GM12891 (cell line): Measurements from ENCODE around the gene CYB5R3.
A peak's percentile ranks its signal among the peaks of the same experiment; 100 is the strongest.

Experiments used
- DNase-seq: peaks from one replicate; pipeline ENCODE4 v3.0.0; 2011; ENCODE audit warnings: low spot score; ENCODE audit not compliant: insufficient read length
- FAIRE-seq: peaks from 2 replicates; lab custom pipeline; 2011; peaks lifted over from hg19 to GRCh38; lab: Jason Lieb, UNC
- PAX5 ChIP-seq: IDR thresholded peaks from 2 replicates; pipeline ENCODE4 v1.6.1; 2011; ENCODE audit warnings: low read length, moderate library complexity, mild to moderate bottlenecking; ENCODE audit not compliant: insufficient read depth, severe bottlenecking
- POLR2A ChIP-seq: IDR thresholded peaks from 2 replicates; pipeline ENCODE4 v1.6.1; 2011; ENCODE audit warnings: low read depth, low read length, control low read depth
- POLR2AphosphoS5 ChIP-seq: IDR thresholded peaks from 2 replicates; pipeline ENCODE4 v1.6.1; 2011; ENCODE audit warnings: low read depth, low read length, control low read depth
- POU2F2 ChIP-seq: IDR thresholded peaks from 2 replicates; pipeline ENCODE4 v1.6.1; 2011; ENCODE audit warnings: low read depth, mild to moderate bottlenecking, control low read depth, low read length, moderate library complexity
- SPI1 ChIP-seq: IDR thresholded peaks from 2 replicates; pipeline ENCODE4 v1.6.1; 2011; ENCODE audit warnings: low read depth, low read length, control low read depth
- TAF1 ChIP-seq: IDR thresholded peaks from 2 replicates; pipeline ENCODE4 v1.6.1; 2011; ENCODE audit warnings: low read depth, low read length, control low read depth

The CYB5R3 gene

DNA sequence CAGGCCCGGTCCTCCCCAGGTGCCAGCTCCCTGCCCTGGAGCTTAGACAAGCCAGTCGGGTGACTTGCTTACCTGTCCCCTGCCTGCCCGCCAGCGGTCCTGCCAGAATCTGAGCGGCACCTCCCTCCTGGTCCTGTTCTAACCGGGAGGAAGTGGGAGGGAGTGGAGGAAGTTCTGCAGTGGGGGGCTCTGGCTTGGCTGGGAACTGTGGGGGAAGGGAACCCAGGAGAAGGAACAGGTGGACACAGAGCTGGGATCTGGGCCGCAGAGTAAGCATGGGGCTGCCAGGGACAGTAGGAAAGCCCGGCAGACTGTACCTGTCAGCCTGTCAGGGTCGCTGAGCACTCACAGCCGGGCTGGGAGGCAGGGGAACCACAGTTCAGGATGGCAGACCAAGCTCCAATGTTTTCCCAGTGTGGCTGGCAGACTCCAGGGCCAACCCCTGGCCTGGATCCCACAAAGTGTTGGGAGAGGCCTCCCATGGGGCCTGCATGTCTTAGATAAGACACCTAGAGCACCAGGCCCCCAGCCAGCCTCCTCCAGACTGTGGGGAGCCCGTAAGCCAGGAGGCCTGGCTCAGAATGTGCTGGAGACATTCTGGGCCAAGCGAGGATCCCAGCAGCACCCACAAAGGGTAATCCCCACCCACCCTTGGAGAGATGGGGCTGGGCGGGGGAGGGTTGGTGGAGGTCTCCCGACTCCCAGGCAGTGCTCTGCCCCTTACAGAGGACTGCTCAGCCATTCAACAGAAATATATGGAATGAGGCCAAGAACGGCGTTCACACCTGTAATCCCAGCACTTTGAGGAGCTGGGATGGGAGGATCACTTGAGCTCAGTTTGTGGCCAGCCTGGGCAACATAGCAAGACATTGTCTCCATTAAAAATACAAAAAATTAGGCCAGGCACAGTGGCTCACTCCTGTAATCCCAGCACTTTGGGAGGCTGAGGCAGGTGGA, 2.3 kb downstream of the CYB5R3 start:
- TF ChIP-seq SPI1 (no peak), POLR2A (no peak), POU2F2 (no peak), TAF1 (no peak), POLR2AphosphoS5 (no peak), PAX5 (no peak)
- FAIRE-seq (no peak), DNase-seq (peak; percentile 21)

DNA sequence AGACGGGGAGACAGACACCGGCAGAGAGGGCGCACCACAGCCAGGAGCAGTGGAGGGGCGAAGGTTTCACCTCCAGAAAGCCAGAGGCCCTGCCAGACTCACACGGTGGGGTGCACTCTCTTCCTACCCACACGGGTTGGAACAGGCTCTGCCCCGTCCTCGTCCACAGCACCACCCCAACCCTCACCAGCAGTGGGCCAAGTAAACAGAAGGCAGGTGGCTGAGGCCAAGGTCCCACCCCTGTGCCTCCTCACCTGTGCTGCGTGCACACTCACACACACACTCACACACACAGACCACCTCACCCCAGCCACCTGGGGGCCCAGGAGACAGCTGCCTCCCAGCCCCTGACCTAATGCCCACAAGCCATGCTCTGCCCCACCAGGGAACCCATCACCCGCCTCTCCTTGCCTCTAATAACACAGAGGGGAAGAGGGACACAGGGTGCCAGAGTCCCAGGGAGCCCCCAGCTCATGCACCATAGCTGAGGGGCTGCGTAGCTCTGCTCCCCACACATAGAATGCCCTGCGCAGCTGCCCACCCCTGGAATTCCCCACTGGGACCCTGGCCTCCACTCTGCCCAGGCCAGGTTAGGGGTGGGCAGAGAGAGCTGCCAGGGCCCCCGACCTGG, 3.1 kb downstream of the CYB5R3 start:
- peak; percentile 45 for FAIRE-seq

DNA sequence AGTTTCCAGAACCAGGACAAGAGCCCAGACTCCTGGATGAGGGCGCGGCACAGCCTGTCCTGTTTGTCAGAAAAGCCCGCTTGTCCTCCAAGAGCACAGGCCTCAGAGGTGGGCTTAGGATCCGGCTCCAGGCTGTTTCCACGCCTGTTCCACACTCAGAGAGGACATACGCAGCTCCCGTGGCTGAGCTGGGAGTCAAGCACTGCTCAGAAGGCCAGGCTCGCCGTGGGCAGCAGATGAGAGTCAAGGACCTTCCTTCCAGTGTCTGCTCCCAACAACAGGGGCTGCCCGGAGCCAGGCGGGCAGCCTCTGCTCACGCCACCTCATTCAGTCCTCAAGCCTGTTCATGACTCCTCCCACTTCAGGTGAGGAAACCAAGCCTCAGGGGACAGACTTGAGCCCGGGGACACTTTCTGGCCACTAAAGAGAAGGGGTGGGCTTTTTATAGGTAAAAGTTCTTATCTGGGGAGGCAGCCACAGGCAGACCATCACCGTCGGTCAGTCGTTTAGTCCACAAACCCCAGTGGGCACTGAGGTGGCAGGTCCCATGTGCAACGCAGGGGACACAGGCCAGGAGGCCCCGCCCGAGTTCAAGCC, 3.8 kb downstream of the CYB5R3 start:
- TF ChIP-seq SPI1 = no peak
- TF ChIP-seq POLR2AphosphoS5 = no peak
- no peak for TF ChIP-seq POLR2A
- TF ChIP-seq TAF1 = no peak
- TF ChIP-seq POU2F2 = no peak
- FAIRE-seq (no peak), DNase-seq (no peak)

More for the DNA sequence above, 3.1 kb downstream of the CYB5R3 start:
- TF ChIP-seq PAX5 (no peak), POLR2A (no peak), TAF1 (no peak), POLR2AphosphoS5 (no peak), SPI1 (no peak), POU2F2 (no peak)
- DNase-seq = no peak

- TF ChIP-seq POLR2AphosphoS5 (no peak), PAX5 (no peak), POU2F2 (no peak), SPI1 (no peak), TAF1 (no peak)
- DNase-seq (no peak), FAIRE-seq (peak; percentile 55)
Observed at GRCh38 chr22:42644422-42645340, 4.5 kb downstream of the CYB5R3 start.

DNA sequence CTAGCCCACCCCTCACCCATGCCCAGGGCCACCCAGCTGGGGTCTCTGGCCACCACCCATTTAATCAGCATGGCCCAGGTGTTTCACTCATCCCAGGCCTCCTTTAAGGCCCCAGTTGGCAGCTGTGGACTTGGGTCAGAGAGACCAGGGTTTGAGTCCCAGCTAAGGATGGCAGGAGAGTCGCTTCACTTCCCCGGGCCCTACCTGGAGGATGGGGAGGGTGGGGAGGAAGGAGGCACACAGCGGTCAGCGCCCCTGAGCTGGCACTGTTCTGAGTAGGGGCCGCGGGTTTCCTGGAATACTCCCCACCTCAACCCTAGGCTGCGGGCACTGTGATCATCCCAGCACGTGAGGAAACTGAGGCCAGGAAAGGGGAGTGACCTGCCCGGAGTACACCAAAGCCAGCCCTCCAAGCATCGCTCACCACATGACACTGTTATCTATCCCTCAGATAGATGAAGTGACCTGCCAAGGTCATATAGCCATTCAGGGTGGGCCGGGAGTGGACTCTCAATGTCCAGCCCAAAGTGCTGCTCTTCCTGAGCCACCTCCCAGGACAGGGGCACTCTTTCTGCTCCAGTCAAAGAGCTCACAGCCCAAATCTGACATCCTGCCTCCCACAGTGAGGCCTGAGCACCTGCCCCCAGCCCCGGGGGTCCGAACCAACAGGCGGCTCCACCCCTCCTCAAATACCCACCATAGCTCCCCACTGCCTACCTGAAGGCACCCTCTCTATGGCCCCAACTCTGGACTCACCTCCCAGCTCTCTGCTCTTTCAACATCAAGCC, 5.4 kb downstream of the CYB5R3 start:
- no peak for DNase-seq
- FAIRE-seq = no peak
- TF ChIP-seq POLR2A (no peak), POU2F2 (no peak), POLR2AphosphoS5 (no peak), PAX5 (no peak), SPI1 (no peak), TAF1 (no peak)

DNA sequence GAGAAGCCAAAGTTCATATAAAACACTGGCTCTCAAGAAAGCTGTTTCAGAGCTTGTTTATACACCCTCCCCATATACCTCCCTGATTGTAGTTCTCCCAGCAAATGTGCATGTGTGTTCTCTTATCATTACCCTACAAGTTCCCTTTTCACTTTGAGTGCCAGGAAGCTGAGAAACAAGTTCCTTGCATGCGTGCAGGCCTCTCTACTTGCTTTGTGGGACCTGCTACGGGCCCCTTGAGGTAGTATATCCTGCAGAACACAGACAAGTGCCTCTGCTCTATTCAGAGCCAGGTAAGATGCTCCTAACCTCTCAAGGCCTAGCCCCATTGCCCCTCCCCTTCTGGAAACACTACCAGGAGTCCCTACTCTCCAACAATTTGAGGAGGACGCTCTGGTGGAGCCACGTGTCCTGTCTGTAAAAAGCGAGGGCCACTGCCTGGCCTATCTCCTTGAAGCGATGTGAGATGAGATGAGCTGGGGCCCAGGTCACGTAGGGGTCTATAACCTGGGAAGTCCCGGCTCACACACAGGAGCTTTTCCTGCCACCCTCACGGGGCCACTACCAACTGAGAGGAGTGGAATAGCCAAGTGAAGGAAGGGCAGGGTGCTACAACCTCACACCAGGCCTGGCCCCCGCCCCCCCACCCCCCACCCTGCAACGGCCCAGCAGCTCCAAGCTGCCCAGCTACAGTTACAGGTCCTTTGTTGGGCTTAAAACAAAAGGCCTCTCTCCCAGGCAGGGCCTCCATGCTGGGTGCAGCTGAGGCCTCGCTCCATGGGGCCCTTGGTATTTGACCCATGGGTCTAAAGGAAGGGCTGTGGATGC, 6.2 kb downstream of the CYB5R3 start:
- no peak for TF ChIP-seq PAX5
- TF ChIP-seq TAF1 = no peak
- no peak for TF ChIP-seq POLR2AphosphoS5
- no peak for TF ChIP-seq POLR2A
- TF ChIP-seq POU2F2 = no peak
- no peak for TF ChIP-seq SPI1
- DNase-seq (peak; percentile 37), FAIRE-seq (peak; percentile 71)

DNA sequence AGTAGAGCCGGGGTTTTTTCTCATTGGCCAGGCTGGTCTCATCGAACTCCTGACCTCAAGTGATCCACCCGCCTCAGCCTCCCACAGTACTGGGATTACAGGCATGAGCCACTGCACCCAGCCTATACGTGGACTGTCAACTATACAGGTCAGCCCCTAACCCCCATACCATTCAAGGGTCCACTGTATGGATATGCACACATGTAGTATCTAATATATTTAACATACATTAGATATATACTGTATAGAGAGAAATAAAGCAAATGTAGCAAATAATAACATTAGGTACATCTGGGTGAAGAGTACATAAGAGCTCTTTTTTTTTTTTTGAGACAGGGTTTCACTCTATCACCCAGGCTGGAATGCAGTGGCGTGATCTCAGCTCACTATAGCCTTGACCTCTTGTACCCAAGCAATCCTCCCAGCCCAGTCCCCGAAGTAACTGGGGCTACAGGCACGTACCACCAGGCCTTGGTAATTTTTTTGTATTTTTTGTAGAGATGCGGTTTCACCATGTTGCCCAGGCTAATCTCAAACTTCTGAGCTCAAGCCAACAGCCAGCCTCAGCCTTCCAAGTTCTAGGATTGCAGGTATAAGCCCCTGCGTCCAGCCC, 7.3 kb downstream of the CYB5R3 start:
- TF ChIP-seq TAF1 (no peak), POLR2AphosphoS5 (no peak), POU2F2 (no peak), PAX5 (no peak), POLR2A (no peak), SPI1 (no peak)
- FAIRE-seq = no peak
- no peak for DNase-seq
